ENCODE data around the gene EFHD2. TPM values are rescaled to one million over a fixed set of nuclear protein-coding genes. Genes with fewer than 3 reads are reported as not detected.

Gene EFHD2
- total RNA-seq, 1 experiment from 2014 or later, result 90.8 TPM

GRCh38 chr1:15370268-15370667 lies 39.4 kb upstream of the EFHD2 start:
- H3K4me1 ChIP-seq (ENCODE audit: control insufficient read depth, insufficient read depth, low read length), result no peaks in the 10 kb centered on the region
- TF ChIP-seq TCF7L2 (IDR thresholded peaks at IDR 0.05; ENCODE audit: low read depth, low read length) (no peak), REST (IDR thresholded peaks at IDR 0.05; ENCODE audit: insufficient read depth in 1 of 2, low read depth in 2 of 2, low read length in 1 of 2) (no peak)
- CTCF ChIA-PET, result no interaction called here
- no peaks in the 10 kb centered on the region for H3K36me3 ChIP-seq (ENCODE audit: control insufficient read depth, insufficient read depth, low read length)
- no peaks in the 10 kb centered on the region for H3K9me3 ChIP-seq (ENCODE audit: control insufficient read depth, insufficient read depth, low read depth, low read length)
- intact Hi-C loops (cut with micrococcal nuclease; ENCODE audit: unreplicated experiment), result no loop called here
- DNase-seq (ENCODE audit: low read depth, low spot score), result no peak
- no TSS peak for BruUV-seq (replicated peaks)
- POLR2A ChIA-PET, result no interaction called here
- in situ Hi-C loops (cut with HindIII; ENCODE audit: low pct_unique_long_range_greater_than_20kb, low sequenced_read_pairs), result no loop called here
- H3K27ac ChIP-seq (ENCODE audit: low read length), result no peak overlapping the region
- H3K27me3 ChIP-seq (ENCODE audit: control insufficient read depth, insufficient read depth, low read length), result no peaks in the 10 kb centered on the region
- no peak for ATAC-seq
- no peak overlapping the region for H3K4me3 ChIP-seq (ENCODE audit: low read depth in 2 of 2, low read length in 2 of 2)

DNA sequence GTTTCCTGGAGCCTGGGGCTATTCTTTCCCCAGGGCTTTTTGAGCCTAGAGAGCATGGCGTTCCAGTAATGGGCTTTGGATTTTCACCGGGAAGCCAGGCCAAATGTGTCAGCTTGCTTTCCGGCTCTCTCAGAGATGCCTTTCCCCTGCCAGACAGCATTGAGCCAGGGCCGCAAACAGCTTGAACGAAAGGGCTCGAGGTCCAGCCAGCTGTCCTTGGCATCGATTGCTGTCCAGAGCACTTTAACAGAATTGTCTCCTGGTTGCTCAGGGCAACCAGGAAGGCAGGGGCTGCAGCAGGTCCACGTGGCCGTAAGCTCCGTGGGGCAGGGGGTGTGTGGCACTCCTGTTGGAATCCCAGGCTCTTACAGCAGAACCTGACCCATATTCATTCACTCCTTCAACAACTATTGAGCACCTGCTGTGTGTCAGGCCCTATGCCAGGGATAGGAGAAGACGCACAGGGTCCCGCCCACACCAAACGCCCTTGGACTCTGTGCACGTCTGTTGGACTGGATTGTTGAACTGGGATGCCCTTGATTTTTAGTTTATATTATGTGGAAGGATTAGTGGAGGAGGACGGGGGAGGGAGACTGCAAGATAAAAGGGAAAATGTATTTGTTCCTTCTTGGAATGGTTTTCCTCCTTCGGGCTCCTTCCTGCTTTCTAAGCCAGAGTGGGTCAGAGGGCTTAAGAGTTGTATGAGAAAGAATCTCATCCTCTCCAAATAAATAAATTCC lies 38.7 kb upstream of the EFHD2 start:
- H3K27ac ChIP-seq (ENCODE audit: low read length), result no peak overlapping the region
- H3K4me3 ChIP-seq (ENCODE audit: low read depth in 2 of 2, low read length in 2 of 2), result no peak overlapping the region
- no peaks in the 10 kb centered on the region for H3K27me3 ChIP-seq (ENCODE audit: control insufficient read depth, insufficient read depth, low read length)
- no TSS peak for BruUV-seq (replicated peaks)
- DNase-seq (ENCODE audit: low read depth, low spot score) (no peak), ATAC-seq (no peak)
- H3K36me3 ChIP-seq (ENCODE audit: control insufficient read depth, insufficient read depth, low read length), result no peaks in the 10 kb centered on the region
- H3K9me3 ChIP-seq (ENCODE audit: control insufficient read depth, insufficient read depth, low read depth, low read length), result no peaks in the 10 kb centered on the region
- TF ChIP-seq POLR2AphosphoS5 (IDR thresholded peaks at IDR 0.05; ENCODE audit: low read depth, low read length) (no peak), REST (IDR thresholded peaks at IDR 0.05; ENCODE audit: insufficient read depth in 1 of 2, low read depth in 2 of 2, low read length in 1 of 2) (no peak), SIN3A (IDR thresholded peaks at IDR 0.05; ENCODE audit: borderline replicate concordance, insufficient read depth, low read depth, low read length) (no peak), CTCF (IDR thresholded peaks at IDR 0.05) (no peak), TCF7L2 (IDR thresholded peaks at IDR 0.05; ENCODE audit: low read depth, low read length) (no peak)
- in situ Hi-C loops (cut with HindIII; ENCODE audit: low pct_unique_long_range_greater_than_20kb, low sequenced_read_pairs), result no loop called here
- ChIA-PET POLR2A (no interaction called here), CTCF (no interaction called here)
- H3K4me1 ChIP-seq (ENCODE audit: control insufficient read depth, insufficient read depth, low read length), result no peaks in the 10 kb centered on the region
- intact Hi-C loops (cut with micrococcal nuclease; ENCODE audit: unreplicated experiment), result no loop called here
